HG03159 (cell line): ENCODE measurements around the gene HSD11B2.
"Not testable (repeated sequence)": the region's sequence is repeated elsewhere in the genome, so short reads cannot be mapped to it uniquely, and the experiment has no call there.

Experiments used
- ATAC-seq: cut with Tn5 transposase; IDR thresholded peaks from one replicate; pipeline ENCODE4 v1.9.1; 2021; ENCODE audit warnings: mild to moderate bottlenecking, moderate library complexity; ENCODE audit not compliant: unreplicated experiment

Gene HSD11B2

GRCh38 chr16:67413978-67414911, 16.7 kb upstream of the HSD11B2 start:
- ATAC-seq = no peak

- not testable (repeated sequence) for ATAC-seq
Observed at GRCh38 chr16:67415421-67415820, 15.5 kb upstream of the HSD11B2 start.

- peak; percentile 68 for ATAC-seq
Observed at GRCh38 chr16:67415872-67416793, 14.8 kb upstream of the HSD11B2 start, which contains the start of gene ZDHHC1. ZDHHC1 (minus strand) TSS chr16:67416477; CDS start chr16:67407775, 8,702 bp downstream.

- ATAC-seq = no peak
Observed at GRCh38 chr16:67417333-67418061, 13.4 kb upstream of the HSD11B2 start.

- ATAC-seq = no peak
Observed at GRCh38 chr16:67419502-67419901, 11.4 kb upstream of the HSD11B2 start.

- ATAC-seq = no peak
Observed at GRCh38 chr16:67419931-67420330, 11.0 kb upstream of the HSD11B2 start.

GRCh38 chr16:67421030-67421429, 9.9 kb upstream of the HSD11B2 start:
- no peak for ATAC-seq

- no peak for ATAC-seq
Observed at GRCh38 chr16:67423015-67423414, 7.9 kb upstream of the HSD11B2 start.

- no peak for ATAC-seq
Observed at GRCh38 chr16:67423611-67424260, 7.2 kb upstream of the HSD11B2 start.

- ATAC-seq = no peak
Observed at GRCh38 chr16:67424261-67424615, 6.7 kb upstream of the HSD11B2 start.

GRCh38 chr16:67425061-67425460, 5.9 kb upstream of the HSD11B2 start:
- no peak for ATAC-seq

GRCh38 chr16:67425580-67425979, 5.3 kb upstream of the HSD11B2 start:
- ATAC-seq = no peak

- ATAC-seq = no peak
Observed at GRCh38 chr16:67426022-67426421, 4.9 kb upstream of the HSD11B2 start.

GRCh38 chr16:67426950-67427349, 4.0 kb upstream of the HSD11B2 start:
- no peak for ATAC-seq

- no peak for ATAC-seq
Observed at GRCh38 chr16:67428146-67428731, 2.7 kb upstream of the HSD11B2 start.

GRCh38 chr16:67429053-67429798, 1.7 kb upstream of the HSD11B2 start:
- ATAC-seq = no peak

- no peak for ATAC-seq
Observed at GRCh38 chr16:67429799-67430503, 970 bp upstream of the HSD11B2 start.

- no peak for ATAC-seq
Observed at GRCh38 chr16:67430504-67430976, 381 bp upstream of the HSD11B2 start.
